Subcutaneous adipose tissue (tissue), 4 donors: Measurements from ENCODE around the gene NUDT16L1. TPM values are rescaled to one million over a fixed set of nuclear protein-coding genes. Genes with fewer than 3 reads are reported as not detected.

ENCODE experiments used
- total RNA-seq, 4 donors: library from RNA; depleted of rRNA; stranded (reverse); fragments of >200 nt; gene quantifications; one replicate each; pipeline ENCODE4 v1.1.0, GENCODE V29; 2016
- TF ChIP-seq, protein P1 (sequence below): fragments of 450-650 bp; IDR thresholded peaks from one replicate; pipeline ENCODE4 v1.5.1; 2016; ENCODE audit warnings: low read depth, mild to moderate bottlenecking, control low read depth, antibody characterized with exemption, moderate library complexity

The NUDT16L1 gene
- total RNA-seq, 4 donors from 2014 or later: 11.7 to 38.8 (median 16.7) TPM

DNA sequence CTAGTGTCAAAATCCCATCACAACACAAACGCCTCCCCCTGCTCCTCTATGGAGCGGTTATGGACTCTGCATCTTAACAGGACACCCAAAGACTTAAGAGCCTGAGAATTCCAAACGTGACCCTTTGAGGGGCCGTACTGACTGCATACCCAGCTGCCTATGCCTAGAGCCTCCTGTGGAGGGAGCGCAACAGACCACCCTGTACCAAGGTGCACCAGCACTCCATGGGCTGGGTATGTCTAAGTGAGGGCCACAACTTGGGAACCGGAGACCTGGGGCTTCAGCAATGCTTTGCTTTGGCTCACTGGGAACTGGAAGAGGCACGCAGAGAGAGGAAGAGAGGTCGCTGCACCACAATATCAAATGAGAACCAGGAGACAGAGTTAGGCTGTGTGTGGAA, 35.3 kb downstream of the NUDT16L1 start:
- TF ChIP-seq, protein P1, sequence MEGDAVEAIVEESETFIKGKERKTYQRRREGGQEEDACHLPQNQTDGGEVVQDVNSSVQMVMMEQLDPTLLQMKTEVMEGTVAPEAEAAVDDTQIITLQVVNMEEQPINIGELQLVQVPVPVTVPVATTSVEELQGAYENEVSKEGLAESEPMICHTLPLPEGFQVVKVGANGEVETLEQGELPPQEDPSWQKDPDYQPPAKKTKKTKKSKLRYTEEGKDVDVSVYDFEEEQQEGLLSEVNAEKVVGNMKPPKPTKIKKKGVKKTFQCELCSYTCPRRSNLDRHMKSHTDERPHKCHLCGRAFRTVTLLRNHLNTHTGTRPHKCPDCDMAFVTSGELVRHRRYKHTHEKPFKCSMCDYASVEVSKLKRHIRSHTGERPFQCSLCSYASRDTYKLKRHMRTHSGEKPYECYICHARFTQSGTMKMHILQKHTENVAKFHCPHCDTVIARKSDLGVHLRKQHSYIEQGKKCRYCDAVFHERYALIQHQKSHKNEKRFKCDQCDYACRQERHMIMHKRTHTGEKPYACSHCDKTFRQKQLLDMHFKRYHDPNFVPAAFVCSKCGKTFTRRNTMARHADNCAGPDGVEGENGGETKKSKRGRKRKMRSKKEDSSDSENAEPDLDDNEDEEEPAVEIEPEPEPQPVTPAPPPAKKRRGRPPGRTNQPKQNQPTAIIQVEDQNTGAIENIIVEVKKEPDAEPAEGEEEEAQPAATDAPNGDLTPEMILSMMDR: no peak

DNA sequence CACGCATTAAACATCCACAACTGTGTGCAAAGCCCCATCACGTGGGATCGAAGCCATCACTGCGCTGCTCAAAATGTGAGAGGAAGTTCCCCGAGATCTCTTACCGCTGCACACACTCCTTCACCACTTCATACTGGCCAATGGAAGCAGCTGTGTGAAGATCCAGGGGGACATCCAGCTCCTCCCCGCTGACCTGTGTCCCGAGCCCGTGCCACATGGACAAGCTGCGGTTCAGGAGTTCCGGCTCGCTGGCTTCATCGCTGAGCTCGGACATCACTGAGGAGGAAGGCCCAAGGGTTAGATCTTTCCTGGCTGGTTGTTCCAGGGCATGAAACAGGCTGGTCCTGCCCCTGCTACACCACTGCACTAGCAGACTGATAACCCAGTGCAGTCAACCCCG, 36.5 kb downstream of the NUDT16L1 start:
- TF ChIP-seq, protein P1: no peak

DNA sequence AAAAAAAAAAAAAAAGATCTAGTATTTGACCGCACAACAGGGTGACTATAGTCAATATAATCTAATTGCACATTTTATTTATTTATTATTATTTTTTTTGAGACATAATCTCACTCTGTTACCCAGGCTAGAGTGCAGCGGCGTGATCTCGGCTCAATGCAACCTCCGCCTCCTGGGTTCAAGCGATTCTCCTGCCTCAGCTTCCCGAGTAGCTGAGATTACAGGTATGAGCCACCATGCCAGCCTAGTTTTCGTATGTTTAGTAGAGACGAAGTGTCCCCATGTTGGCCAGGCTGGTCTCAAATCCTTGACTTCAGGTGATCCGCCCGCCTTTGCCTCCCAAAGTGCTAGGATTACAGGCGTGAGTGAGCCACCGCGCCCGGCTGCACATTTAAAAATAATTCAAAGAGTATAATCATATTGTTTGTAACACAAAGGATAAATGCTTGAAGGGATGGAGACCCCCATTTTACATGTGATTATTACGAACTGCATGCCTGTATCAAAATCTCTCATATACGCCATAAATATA, 39.9 kb downstream of the NUDT16L1 start:
- TF ChIP-seq, protein P1: no peak

DNA sequence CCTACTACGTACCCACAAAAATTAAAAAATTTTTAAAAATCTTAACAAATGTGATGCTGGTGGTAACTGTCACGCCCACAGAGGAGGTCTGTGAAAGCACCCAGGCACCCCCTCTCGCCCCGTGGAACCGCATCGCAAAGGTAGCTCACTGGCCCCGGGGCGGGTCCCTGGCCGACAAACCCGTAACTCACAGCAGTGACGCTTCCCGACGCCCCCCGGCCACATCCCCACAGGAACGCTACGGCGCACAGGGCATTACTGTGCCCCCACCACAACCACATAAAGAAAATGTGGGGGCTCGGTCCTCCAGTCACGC, 40.3 kb downstream of the NUDT16L1 start:
- TF ChIP-seq, protein P1: no peak

DNA sequence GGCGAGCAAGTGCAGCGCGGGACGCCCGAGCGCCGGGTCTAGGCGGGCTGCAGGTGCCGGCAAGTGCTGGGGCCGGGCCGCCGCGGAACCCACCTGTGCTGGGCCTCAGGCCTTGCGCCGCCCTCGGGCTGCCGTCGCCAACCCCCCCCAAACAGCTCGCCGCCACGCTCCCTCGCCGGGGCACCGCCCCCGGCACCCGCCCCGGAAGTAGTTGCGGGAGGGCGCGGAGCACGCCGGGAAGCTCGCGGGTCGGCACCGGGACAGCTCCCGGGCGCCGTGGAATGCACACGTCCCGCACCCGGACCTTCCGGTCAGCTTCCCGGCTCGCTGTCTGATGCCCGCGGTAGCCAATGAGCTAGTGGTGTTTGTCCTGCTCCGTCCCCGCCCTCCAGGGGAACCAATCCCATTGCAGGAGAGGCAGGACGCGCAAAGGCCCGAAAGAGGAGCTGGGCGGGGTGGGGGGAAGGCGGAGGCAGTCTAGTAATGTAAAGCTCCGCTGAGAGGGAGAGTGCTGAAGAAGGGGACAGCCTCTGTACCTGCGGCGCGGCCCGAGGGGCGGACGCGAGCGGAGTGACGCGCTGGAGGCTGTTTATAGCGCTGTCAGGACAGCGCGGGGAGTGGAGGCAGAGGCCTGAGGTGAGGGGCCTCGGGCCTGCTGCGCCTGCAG, 40.8 kb downstream of the NUDT16L1 start, which contains the start of the genes ANKS3 and DNAAF8:
TSS of gene ANKS3 (minus strand) at position 209 of the 667 bp plus-strand sequence. CDS start 4,122 bp downstream, outside the sequence.
TSS of gene DNAAF8 (plus strand) at position 475 of the 667 bp plus-strand sequence. CDS start 1,978 bp downstream, outside the sequence.
- TF ChIP-seq, protein P1: no peak

DNA sequence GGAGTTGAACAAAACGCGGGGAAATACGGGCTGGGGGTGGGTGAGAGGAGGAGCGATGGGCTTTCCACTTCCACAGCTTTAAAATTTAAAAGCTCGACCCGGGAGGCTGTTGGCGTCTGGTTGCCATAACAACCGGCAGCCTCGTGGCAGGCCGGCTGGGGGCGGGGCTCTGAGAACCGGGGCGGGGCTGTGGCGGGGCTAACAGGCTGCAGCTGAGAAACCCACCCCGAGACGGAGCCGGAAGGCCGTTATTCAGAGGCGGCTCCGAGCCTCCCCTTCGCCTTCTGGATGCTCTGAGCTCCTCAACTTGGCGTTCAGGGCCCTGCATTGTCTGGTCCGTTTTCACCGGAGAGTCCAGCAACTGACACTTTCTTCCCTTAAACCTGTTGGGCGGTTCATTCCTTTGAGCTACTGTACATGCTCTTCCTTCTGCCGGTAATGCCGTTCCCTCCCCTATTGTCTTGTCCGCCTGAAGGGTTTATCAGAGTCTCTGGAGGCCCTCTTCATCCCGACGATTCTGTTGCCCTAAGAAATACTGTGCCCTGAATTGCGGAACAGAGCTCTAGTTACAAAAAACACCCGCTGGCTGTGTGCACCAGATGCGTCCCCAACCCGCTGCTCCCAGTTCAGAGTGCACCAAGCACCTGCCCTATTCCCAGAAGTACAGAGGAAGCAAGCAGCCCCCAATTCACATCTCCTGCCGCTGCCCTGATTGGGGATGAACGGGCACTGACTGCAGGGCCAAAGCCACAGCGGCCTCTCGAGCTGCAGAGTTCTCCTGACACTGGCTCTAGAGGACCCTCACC, 41.6 kb downstream of the NUDT16L1 start:
- TF ChIP-seq, protein P1: no peak

DNA sequence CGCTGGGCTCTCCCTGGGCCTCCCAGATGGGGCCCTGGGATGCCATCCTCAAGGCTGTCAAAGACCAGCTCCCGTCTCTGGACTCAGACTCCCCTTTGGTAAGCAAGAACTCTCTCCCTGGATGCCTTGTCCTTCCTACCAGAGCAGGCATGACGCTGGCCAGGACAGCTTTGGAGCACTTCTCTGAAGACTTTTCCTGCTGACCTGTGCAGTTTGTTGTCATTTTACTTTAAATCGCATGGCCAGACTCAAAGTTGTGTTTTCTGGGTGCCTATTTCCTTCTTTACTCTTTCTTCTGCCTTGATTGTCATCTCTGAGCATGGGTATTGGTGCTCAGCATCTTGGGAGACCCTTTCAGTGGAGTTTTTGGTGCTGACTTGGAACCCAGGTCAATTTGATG, 43.2 kb downstream of the NUDT16L1 start:
- TF ChIP-seq, protein P1: no peak
